ENCODE data around the gene PDE6B.

DNA sequence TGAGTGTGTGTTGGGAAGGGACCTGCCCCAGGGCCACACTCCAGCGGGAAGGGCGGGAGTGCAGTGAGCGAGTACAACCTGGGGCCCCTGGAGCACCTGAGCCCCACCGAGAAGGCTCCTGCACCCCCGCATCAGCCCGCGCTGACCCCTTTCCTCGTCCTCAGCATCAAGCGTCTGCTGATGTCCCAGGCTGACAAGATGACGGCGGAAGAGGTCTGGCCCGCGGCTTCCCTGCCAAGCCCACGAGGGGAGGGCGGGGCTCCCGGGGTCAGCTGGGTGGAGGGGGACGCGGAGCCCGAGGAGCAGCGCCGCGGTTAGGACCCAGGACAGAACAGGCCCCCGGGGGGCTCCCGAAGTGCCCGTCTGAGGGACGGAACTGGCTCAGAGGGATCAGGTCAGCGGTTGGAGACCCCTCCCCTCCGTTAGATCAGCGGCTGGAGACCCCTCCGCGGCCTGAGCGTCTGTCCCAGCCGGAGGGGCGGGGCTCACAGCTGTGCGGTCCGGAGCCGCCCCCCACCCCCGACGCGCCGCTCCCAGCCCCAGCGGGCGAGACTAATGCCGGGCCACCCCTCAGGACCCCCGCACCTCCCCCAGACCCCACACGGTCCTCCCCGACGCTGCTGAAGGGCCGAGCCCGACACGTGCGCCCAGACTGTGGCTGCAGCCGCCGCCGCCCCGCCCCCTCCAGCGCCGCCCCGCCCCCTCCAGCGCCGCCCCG lies 55.7 kb downstream of the PDE6B start:
- TF ChIP-seq, protein P1, sequence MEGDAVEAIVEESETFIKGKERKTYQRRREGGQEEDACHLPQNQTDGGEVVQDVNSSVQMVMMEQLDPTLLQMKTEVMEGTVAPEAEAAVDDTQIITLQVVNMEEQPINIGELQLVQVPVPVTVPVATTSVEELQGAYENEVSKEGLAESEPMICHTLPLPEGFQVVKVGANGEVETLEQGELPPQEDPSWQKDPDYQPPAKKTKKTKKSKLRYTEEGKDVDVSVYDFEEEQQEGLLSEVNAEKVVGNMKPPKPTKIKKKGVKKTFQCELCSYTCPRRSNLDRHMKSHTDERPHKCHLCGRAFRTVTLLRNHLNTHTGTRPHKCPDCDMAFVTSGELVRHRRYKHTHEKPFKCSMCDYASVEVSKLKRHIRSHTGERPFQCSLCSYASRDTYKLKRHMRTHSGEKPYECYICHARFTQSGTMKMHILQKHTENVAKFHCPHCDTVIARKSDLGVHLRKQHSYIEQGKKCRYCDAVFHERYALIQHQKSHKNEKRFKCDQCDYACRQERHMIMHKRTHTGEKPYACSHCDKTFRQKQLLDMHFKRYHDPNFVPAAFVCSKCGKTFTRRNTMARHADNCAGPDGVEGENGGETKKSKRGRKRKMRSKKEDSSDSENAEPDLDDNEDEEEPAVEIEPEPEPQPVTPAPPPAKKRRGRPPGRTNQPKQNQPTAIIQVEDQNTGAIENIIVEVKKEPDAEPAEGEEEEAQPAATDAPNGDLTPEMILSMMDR (conservative IDR thresholded peaks at IDR 0.05): no peak
- TF ChIP-seq ZFX (IDR thresholded peaks at IDR 0.05): no peak

Data from C4-2B (cell line).